GM19351 (cell line): ENCODE data around the gene SELENOM.

Source experiments
- ATAC-seq: cut with Tn5 transposase; IDR thresholded peaks from one replicate; pipeline ENCODE4 v1.9.1; 2021; ENCODE audit warnings: mild to moderate bottlenecking, moderate library complexity; ENCODE audit not compliant: unreplicated experiment

SELENOM gene

DNA sequence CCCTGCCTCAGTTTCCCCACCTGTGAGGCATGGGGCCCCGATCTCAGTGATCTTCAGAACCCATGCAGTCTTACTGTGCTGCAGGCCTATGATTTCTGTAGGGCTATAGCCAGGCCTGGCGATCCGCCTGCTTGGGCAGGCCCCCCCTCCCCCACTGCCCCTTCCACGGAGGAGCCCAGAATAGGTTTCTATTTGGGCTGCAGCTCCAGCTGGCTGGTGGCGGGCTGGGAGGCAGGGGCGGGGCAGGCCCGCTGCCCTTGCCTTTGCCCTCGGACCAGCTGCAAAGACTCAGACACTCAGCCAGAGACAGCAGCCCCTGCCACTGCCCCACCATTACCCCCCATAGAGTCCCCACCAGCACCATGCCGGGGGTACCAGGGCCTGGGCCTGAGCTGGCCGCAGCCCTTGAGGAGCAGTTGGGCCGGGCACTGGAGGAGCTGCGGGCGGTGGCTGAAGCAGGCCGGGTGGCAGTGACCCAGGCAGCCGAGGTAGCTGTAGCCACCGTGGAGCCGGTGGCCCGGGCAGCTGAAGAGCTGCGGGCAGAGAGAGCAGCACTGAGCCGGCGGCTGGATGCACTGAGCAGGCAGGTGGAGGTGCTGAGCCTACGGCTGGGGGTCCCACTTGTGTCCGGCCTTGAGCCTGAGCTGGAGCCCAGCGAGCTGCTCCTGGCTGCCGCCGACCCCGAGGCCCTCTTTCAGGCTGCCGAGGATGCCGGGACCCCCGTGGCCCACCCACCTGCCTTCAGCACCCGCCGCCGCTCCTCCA lies 14.1 kb downstream of the SELENOM start:
- no peak for ATAC-seq

DNA sequence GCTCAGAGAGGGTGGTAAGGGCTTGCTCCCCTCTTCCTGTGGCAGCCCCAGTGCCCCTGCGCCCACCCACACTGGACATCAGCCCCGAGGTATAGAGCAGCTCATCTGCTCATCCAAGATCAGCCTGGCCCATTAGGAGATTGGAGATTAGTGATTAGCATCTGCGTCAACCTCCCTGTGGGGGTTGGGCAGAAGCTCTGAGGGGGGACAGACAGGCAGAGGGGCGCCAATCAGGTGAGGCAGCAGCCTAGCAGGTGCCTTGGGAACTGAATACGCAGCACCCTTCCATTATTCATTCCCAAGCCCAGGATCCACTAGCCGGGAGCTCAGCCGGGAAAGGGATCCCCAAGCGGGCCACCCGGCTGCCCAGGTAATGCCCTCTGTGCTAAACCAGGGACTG lies 15.2 kb downstream of the SELENOM start:
- ATAC-seq = no peak

DNA sequence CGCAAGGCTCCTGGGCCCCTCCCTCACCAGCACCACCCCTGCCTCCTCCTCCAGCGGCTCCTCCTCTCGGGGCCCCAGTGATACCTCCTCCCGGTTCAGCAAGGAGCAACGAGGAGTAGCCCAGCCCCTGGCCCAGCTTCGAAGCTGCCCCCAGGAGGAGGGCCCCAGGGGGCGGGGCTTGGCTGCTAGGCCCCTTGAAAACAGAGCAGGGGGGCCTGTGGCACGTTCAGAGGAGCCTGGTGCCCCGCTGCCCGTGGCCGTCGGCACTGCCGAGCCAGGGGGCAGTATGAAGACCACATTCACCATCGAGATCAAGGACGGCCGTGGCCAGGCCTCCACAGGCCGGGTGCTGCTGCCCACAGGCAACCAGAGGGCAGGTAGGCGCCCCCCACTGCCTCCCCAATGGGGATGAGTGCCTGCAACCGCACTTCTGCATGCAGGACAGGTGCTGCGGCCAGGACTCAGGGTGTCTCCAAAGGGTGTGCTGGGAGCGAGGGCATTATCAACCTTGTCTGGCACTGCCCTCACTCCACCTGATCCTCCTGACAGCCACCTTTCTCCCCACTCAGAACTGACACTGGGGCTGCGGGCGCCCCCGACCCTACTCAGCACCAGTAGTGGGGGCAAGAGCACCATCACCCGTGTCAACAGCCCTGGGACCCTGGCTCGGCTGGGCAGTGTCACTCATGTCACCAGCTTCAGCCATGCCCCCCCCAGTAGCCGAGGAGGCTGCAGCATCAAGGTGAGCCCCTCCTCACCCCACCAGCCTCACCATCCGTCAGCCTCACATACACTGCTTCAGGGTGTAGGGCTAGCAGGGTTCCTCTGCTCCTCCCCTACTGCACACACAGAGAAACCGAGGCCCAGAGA lies 16.0 kb downstream of the SELENOM start:
- ATAC-seq = no peak

- no peak for ATAC-seq
Observed at GRCh38 chr22:31090217-31091085, 16.9 kb downstream of the SELENOM start.

DNA sequence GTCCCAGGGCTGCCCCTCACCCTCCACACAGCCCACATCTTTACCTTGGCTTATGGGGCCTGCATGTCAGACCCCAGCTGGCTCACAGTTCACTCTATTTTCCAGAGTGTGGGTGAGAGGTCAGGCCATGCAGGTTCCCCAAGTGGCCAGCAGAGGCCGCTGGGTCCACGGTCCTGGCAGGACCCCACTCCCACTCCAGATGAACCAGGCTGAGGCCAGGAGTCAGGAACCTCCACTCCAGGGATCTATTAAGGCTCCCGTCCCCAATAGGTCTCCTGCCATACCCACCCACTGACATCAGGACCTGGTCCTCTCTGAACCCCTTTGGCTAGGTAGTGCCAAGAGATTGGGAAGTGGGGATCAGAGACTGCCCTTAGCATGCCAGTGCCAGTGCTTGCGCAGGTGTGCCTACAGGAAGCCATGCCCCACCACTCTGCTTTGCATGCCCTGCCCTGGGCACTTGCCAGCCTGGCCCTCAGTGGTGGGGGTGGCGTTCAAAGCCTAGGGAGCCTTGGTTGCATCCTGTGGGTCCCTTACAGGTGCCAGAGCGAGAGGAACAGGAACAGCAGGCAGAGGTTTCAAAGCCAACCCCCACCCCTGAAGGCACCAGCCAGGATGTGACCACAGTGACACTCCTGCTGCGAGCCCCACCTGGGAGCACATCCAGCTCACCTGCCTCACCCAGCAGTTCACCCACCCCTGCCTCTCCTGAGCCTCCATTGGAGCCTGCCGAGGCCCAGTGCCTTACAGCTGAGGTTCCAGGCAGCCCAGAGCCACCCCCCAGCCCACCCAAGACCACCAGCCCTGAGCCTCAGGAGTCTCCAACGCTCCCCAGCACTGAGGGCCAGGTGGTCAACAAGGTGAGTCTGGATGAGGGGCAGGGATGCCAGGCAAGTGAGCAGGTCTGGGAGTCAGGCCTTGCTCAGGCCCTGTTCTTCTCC lies 17.9 kb downstream of the SELENOM start:
- no peak for ATAC-seq

GRCh38 chr22:31088233-31088986 lies 19.0 kb downstream of the SELENOM start:
- no peak for ATAC-seq

DNA sequence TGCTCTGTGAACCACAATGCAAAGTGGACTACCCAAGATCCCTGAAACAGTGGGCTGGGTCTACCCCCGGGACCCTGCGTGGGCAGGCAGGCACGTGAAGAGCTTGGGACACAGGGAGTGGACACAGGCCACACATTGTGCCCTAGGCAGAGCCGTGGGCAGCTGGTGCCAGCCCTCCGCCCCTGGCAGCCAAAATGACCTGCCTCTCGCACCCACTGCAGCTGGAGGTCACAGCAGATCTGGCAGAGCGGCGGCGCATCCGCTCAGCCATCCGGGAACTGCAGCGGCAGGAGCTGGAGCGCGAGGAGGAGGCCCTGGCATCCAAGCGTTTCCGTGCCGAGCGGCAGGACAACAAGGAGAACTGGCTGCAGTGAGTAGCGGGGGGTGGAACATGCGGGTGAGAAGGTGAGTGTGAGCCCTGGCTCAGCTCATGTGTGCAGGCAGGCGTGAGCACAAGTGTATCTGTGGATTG lies 19.6 kb downstream of the SELENOM start:
- no peak for ATAC-seq

GRCh38 chr22:31086703-31087330 lies 20.6 kb downstream of the SELENOM start:
- no peak for ATAC-seq

GRCh38 chr22:31085928-31086327 lies 21.4 kb downstream of the SELENOM start:
- no peak for ATAC-seq

GRCh38 chr22:31085493-31085824 lies 21.9 kb downstream of the SELENOM start:
- no peak for ATAC-seq

DNA sequence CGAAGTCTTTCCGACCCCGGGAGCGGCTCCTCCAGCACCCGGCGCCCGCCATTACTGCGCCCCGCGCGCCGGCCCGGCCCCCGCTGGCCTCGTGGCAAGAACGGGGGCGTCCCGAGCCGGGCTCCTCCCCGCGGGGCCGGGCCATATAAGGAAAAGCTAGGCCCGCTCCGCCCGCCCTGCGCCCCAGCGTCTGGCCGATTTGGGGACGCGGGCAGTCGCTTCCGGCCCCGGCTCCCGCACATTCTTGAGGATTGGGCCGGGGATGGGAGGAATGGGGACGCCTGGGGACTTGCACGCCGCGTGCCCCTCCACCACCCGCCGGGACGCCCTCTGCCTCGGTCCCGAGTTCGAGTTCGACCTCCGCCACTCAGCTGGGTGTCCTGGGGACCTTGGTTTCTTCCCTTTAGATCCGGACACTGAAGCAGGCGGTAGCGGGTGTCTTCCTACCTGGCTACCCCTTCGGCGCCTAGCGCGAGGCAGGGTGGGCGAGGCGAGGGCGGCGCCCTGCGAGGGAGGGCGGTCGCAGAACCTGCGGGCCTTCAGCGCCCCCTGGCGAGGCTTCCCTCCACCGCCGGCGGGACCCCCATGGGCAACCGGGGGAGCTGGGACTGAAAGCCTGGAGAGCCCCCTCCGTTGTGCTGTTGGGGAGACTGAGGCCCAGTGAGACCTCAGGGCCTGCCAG lies 22.4 kb downstream of the SELENOM start:
- ATAC-seq = peak; percentile 59

DNA sequence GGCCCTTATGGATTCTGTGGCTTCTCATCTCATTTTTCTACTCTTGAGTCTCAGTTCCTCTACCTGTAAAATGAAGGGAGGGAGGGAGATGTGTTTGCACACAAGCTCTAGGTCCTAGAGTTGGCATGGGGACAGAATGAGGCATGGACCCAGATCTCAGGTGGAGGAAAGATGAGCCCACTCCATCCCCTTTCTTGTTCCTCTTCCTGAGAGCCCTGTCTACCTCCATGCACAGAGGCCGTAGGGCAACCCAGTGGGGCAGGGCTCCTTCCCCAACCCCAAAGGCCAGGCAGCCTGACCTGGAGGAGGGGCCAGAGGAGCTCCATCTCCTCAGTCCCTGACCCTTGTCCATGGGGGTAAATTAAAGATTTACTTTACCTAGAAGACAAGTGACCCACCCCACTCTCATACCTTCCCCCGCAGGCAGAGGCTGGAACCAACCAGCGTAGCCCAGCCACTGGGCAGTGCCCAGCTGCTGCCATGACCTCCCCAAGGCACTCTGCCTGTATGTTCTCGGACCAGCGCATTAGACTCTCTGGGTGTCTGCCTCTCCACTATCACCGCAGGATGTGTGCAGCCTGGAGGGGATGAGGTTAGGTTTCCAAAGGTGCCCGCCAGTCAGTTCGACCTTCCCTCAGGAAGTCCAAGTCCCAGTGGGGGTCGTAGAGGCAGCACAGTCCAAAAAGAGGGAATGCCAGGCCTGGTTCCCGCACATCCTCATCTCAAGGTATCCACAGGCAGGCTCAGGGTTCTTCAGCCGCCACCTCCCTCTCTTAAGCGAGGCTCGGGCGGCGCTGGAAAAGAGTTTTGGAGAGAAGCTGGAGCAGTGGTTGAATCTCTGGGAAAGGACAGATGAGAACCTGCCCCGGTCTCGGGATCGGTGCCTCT lies 23.2 kb downstream of the SELENOM start:
- no peak for ATAC-seq

GRCh38 chr22:31083377-31083768 lies 24.0 kb downstream of the SELENOM start:
- ATAC-seq = no peak

DNA sequence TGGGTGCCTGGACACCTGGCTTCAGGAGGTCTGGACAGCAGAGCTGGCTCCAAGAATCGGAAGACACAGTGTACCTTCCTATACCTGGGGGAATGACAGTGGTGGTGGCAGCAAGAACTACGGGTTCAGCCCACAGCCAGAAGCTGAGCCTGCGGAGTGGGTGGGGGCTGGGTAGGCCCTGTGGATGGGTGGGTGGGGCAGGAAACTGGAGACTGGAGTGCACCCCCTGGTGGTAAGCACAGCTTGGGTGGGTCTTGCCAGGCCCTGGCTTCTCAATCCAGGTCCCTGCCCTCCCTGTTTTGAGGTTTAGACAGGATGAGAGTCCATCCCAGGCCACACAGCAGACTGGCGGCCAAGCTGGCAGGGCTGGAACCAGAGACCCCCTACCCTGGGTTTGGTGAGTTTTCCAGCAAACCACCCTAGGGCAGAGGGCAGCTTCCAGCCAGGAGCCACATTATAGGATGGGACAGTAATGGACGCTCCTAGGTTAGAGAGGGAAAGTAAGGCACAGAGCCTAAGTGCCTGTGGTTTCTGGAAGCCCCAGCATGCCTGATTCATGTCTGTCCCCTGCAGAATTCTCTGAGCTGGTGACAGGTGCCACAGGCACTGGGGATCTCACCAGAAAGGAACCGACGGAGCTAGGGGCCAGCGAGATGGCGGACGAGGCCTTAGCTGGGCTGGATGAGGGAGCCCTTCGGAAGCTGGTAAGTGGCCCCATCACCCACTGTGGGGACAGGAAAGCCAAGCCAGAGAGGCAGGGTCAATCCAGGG lies 24.6 kb downstream of the SELENOM start:
- no peak for ATAC-seq

GRCh38 chr22:31081963-31082605 lies 25.3 kb downstream of the SELENOM start:
- no peak for ATAC-seq
